Small intestine (tissue), 7 donors: ENCODE results near the gene WNT3A. TPM values are rescaled to one million over a fixed set of nuclear protein-coding genes. Genes with fewer than 3 reads are reported as not detected.

ENCODE experiments used
- DNase-seq, 2 donors: peaks; one replicate each; pipeline versions ENCODE4 v3.0.0 to v3.0.0-alpha.2; 2013
- FAIRE-seq: peaks from 2 replicates; lab custom pipeline; 2012; peaks lifted over from hg19 to GRCh38; lab: Jason Lieb, UNC
- H3K27ac ChIP-seq, 3 donors: one replicate each; pipeline ENCODE4 v1.5.1; 2013; ENCODE audit warnings: low read length in 2 of 3, mild to moderate bottlenecking in 2 of 3, control low read depth in 1 of 3, inconsistent platforms in 1 of 3, low read depth in 1 of 3, moderate library complexity in 1 of 3
- H3K27me3 ChIP-seq, 3 donors: one replicate each; pipeline ENCODE4 v1.6.1; 2013; ENCODE audit warnings: low read length in 3 of 3, inconsistent platforms in 1 of 3; ENCODE audit not compliant: control insufficient read depth in 3 of 3, insufficient read depth in 3 of 3
- H3K36me3 ChIP-seq, 3 donors: one replicate each; pipeline ENCODE4 v1.6.1; 2013; ENCODE audit warnings: low read length in 3 of 3, inconsistent platforms in 1 of 3, low read depth in 1 of 3, mild to moderate bottlenecking in 1 of 3, moderate library complexity in 1 of 3; ENCODE audit not compliant: control insufficient read depth in 3 of 3, insufficient read depth in 2 of 3
- H3K4me1 ChIP-seq, 3 donors: one replicate each; pipeline ENCODE4 v1.6.1; 2013; ENCODE audit warnings: low read length in 2 of 3, inconsistent platforms in 1 of 3, low read depth in 1 of 3, mild to moderate bottlenecking in 1 of 3, moderate library complexity in 1 of 3; ENCODE audit not compliant: control insufficient read depth in 3 of 3, insufficient read depth in 2 of 3
- H3K4me3 ChIP-seq, 3 donors: one replicate each; pipeline ENCODE4 v1.5.1; 2013; ENCODE audit warnings: low read length in 3 of 3, control low read depth in 1 of 3, inconsistent platforms in 1 of 3, low read depth in 1 of 3, mild to moderate bottlenecking in 1 of 3, moderate library complexity in 1 of 3
- H3K9me3 ChIP-seq, 2 donors: one replicate each; pipeline ENCODE4 v1.6.1; 2013; ENCODE audit warnings: low read depth in 1 of 2, low read length in 1 of 2; ENCODE audit not compliant: control insufficient read depth in 2 of 2, insufficient read depth in 1 of 2
- WGBS, 3 donors: extraction: QIAGEN DNeasy Blood & Tissue Kit; methylation state at CpG; one replicate each; pipeline ENCODE4 v1.1.7; 2013; 5-methylcytosine and 5-hydroxymethylcytosine counted together
- polyA plus RNA-seq, 4 donors: library from polyadenylated mRNA; stranded (reverse) in 3 of 4; unstranded in 1 of 4; fragments of 200-250 nt in 3 of 4; fragments of 120-200 nt in 1 of 4; gene quantifications; one replicate each; pipeline versions ENCODE4 v1.2.1 to v1.2.3, GENCODE V29; 2013
- donor health status: healthy with polysubstance abuse.
- donor health status: control.
- donor health status: control.
- donor health status: Bipolar disorder and iron deficiency.
- donor health status: healthy.

WNT3A gene
- polyA plus RNA-seq, 4 donors: 0.01 TPM; not detected in 3

DNA sequence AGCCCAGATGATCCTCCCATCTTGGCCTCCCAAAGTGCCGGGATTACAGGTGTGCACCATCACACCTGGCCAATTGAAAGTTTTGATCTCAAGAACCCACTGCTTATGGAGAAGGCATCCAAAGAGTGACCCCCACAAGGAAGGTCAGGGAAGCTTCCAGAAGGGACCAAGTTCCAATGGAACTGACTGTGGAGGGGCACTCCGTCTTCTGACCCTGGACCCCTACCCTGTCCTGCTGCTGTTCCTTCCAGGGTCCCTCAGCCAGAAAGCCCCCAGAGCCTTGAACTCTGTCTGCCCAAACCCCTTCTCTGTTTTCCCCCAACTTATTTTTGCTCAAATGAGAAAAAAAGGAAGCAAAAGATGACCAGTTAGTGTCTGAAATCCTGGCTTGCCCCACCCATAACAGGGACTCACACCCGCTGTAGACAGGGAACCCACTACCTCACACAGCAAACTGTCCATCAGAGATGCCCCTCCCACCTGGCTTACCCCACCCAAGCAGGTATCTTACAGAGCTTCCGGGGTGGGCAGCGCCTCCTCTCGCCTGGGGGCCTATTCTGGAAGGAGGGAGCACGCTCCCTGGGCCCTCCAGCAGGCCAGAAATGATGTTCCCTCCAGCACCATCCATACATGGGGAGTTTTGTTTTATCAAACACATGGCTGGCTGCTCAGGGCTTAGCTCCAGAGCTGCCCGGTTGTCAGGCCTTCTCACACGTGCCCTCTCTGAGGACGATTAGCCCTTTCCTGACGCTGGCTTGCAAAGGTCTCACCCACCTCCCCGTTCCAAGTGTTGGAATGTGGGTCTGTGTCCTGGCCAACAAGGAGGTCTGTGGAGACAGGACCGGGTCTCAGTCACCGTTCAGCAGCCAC, 3.1 kb upstream of the WNT3A start:
- DNase-seq (no peak), FAIRE-seq (no peak)
- 44 to 52% (median 49%) methylated on average over 14 of the region's 14 CpGs for WGBS, 3 donors
- Histone ChIP-seq H3K4me3 (no peak overlapping the region), H3K4me1 (no peaks in the 10 kb centered on the region), H3K27ac (no peak overlapping the region), H3K27me3 (peaks cover 22 to 64% (median 34%) of the 10 kb centered on the region in 3 donors), H3K36me3 (no peaks in the 10 kb centered on the region), H3K9me3 (no peaks in the 10 kb centered on the region)

GRCh38 chr1:228004331-228004855, 2.4 kb upstream of the WNT3A start:
- H3K36me3 ChIP-seq: no peaks in the 10 kb centered on the region
- no peaks in the 10 kb centered on the region for H3K9me3 ChIP-seq
- no peak overlapping the region for H3K4me3 ChIP-seq
- FAIRE-seq (no peak), DNase-seq (peak; percentile 31 to 54)
- no peaks in the 10 kb centered on the region for H3K4me1 ChIP-seq
- peaks cover 26 to 71% (median 40%) of the 10 kb centered on the region in 3 donors for H3K27me3 ChIP-seq
- WGBS, 3 donors: 6 to 15% (median 9%) methylated on average over 12 of the region's 12 CpGs
- no peak overlapping the region for H3K27ac ChIP-seq

DNA sequence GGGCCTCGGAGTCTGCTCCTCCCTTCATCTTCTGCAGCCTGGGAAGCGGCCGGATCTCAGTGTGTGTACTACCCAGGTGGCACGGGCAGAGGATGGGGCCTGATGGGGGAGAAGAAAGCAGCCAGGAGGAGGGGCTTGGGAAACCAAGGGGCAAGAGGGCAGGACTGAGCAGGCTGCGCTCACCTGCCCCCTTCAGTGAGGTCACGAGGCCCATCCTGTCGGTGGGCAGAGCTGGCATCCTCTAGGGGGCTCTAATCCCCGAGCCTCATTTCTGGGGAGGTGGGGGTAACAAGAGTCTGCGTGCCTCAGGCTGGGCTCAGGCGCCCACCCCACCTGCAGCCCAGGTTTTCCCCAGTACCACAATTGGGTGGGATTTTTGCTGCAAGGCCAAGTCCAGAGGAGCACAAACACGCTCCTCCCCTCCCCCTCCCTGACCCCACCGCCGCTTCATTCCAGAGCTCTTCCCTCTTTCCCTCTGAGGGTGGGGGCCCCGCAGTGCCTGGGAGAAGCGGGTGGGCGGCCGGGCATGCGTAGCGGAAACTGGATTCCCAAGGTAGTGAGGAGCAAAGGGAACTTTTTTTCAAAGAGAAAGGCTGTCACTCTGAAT, 1.8 kb upstream of the WNT3A start:
- no peak overlapping the region for H3K27ac ChIP-seq
- no peak overlapping the region for H3K4me3 ChIP-seq
- no peak for DNase-seq
- WGBS, 3 donors: 11 to 27% (median 23%) methylated on average over 18 to 19 of the region's 19 CpGs
- peaks cover 26 to 77% (median 40%) of the 10 kb centered on the region in 3 donors for H3K27me3 ChIP-seq
- no peaks in the 10 kb centered on the region for H3K36me3 ChIP-seq
- no peaks in the 10 kb centered on the region for H3K9me3 ChIP-seq
- FAIRE-seq: no peak
- no peaks in the 10 kb centered on the region for H3K4me1 ChIP-seq

- H3K27me3 ChIP-seq: peaks cover 26 to 78% (median 39%) of the 10 kb centered on the region in 3 donors
- FAIRE-seq (no peak), DNase-seq (no peak)
- 4 to 5% (median 5%) methylated on average over 13 of the region's 13 CpGs for WGBS, 3 donors
- no peaks in the 10 kb centered on the region for H3K4me1 ChIP-seq
- H3K4me3 ChIP-seq: no peak overlapping the region
- H3K27ac ChIP-seq: no peak overlapping the region
- no peaks in the 10 kb centered on the region for H3K9me3 ChIP-seq
- no peaks in the 10 kb centered on the region for H3K36me3 ChIP-seq
These were observed 1.2 kb upstream of the WNT3A start for GRCh38 chr1:228005511-228006033.

DNA sequence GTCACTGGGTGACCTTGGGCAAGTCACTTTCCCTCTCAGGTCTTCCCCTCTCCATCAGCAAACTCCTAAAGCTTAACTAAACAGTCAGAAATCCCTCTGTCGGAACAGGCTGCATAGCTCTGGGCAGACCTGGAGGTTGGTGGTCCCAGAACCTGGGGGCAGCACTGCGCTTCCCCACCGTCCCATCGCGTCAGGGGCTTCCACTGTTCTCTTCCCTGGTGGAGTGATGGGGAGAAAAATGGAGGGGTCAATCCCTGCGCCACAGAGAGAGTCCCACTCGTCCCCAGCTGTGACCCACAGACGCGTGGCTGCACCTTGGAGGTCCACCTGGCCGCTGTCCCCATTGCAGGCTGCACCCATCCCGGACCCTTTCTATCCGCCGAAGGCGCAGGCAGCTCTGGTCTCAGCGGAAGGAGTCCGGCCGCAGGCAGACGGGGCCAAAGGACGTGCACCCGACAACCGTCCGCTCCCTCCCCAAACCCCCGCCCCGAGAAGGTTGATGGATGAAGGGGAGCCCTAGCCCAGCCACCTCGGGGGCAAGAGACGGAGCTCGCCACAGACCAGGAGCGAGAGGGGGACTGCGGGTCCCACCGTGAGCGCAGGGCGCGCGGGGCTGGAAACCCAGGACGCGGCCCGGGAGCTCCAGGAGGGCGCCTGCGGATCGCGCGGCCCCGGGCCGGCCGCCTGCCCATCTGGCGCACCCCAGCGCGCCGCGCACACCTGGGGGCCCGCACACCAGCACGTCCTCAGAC, 588 bp upstream of the WNT3A start:
- peak overlapping the region in 1 of 3 donors; percentile 5 for H3K4me3 ChIP-seq
- H3K9me3 ChIP-seq: no peaks in the 10 kb centered on the region
- H3K27ac ChIP-seq: no peak overlapping the region
- H3K4me1 ChIP-seq: no peaks in the 10 kb centered on the region
- whole genome bisulfite sequencing, 3 donors: 4 to 6% (median 6%) methylated on average over 38 to 52 of the region's 52 CpGs
- no peaks in the 10 kb centered on the region for H3K36me3 ChIP-seq
- no peak for FAIRE-seq
- no peak for DNase-seq
- peaks cover 26 to 84% (median 39%) of the 10 kb centered on the region in 3 donors for H3K27me3 ChIP-seq

- FAIRE-seq (no peak), DNase-seq (peak in 1 of 2 donors; percentile 15)
- Histone ChIP-seq H3K36me3 (no peaks in the 10 kb centered on the region), H3K4me1 (no peaks in the 10 kb centered on the region), H3K27ac (no peak overlapping the region), H3K9me3 (no peaks in the 10 kb centered on the region), H3K4me3 (peak overlapping the region in 1 of 3 donors; percentile 5), H3K27me3 (peaks cover 26 to 85% (median 33%) of the 10 kb centered on the region in 3 donors)
- 2% methylated on average over 58 to 77 of the region's 77 CpGs for WGBS, 3 donors
These were observed 427 bp downstream of the WNT3A start for GRCh38 chr1:228007049-228007800.

GRCh38 chr1:228007801-228008341, 1.1 kb downstream of the WNT3A start:
- FAIRE-seq: no peak
- no peaks in the 10 kb centered on the region for H3K4me1 ChIP-seq
- H3K27ac ChIP-seq: no peak overlapping the region
- 5 to 10% (median 5%) methylated on average over 20 to 23 of the region's 23 CpGs for WGBS, 3 donors
- peaks cover 26 to 80% (median 33%) of the 10 kb centered on the region in 3 donors for H3K27me3 ChIP-seq
- no peak overlapping the region for H3K4me3 ChIP-seq
- no peaks in the 10 kb centered on the region for H3K36me3 ChIP-seq
- no peaks in the 10 kb centered on the region for H3K9me3 ChIP-seq
- DNase-seq: no peak
